Activated B cell treated with CpG ODN at 0.5 μM for 24 hours (primary cell): ENCODE results near the gene PDE7B. TPM values are rescaled to one million over a fixed set of nuclear protein-coding genes. Genes with fewer than 3 reads are reported as not detected.

Experiments
- ATAC-seq: fragments of 200-7000 bp; cut with Tn5 transposase; one replicate; pipeline ENCODE4 v1.10.0; 2021; ENCODE audit warnings: low read depth, mild to moderate bottlenecking, moderate library complexity
- CTCF ChIA-PET: fragments of 350-600 bp; sonication (Branson Sonifier 250); formaldehyde crosslinking; loops from one replicate; lab custom pipeline; 2021; ENCODE audit warnings: antibody characterized with exemption; lab: Charles Lee
- POLR2A ChIA-PET: fragments of 350-600 bp; sonication (Branson Sonifier 250); formaldehyde crosslinking; loops from one replicate; lab custom pipeline; 2021; ENCODE audit warnings: antibody characterized with exemption; lab: Charles Lee
- DNase-seq: peaks from one replicate; pipeline ENCODE4 v3.0.0; 2022
- H3K27ac Mint-ChIP-seq: one replicate; pipeline ENCODE4 v1.8.0; 2020; ENCODE audit warnings: mixed read lengths
- H3K27me3 Mint-ChIP-seq: one replicate; pipeline ENCODE4 v1.8.0; 2021; ENCODE audit warnings: mixed read lengths
- H3K36me3 Mint-ChIP-seq: one replicate; pipeline ENCODE4 v1.8.0; 2021; ENCODE audit warnings: low read depth, mixed read lengths
- H3K4me1 Mint-ChIP-seq: one replicate; pipeline ENCODE4 v1.8.0; 2021; ENCODE audit warnings: mixed read lengths
- H3K4me3 Mint-ChIP-seq: one replicate; pipeline ENCODE4 v1.8.0; 2020; ENCODE audit warnings: mild to moderate bottlenecking, mixed read lengths
- H3K9me3 Mint-ChIP-seq: one replicate; pipeline ENCODE4 v1.8.0; 2020; ENCODE audit warnings: mixed read lengths
- intact Hi-C: fragments of 100-400 bp; cut with micrococcal nuclease; formaldehyde crosslinking; loops from one replicate; pipeline ENCODE4 v1.15.1; 2024
- total RNA-seq: library from RNA; stranded (reverse); gene quantifications from 2 replicates; pipeline ENCODE4 v1.2.3, GENCODE V29; 2022
- TF ChIP-seq, protein P1 (sequence below): fragments of 200-600 bp; IDR thresholded peaks from one replicate; pipeline ENCODE4 v1.8.0; 2022; ENCODE audit warnings: antibody characterized with exemption, mild to moderate bottlenecking

Gene PDE7B
- total RNA-seq, 1 donor from 2014 or later, result 1.8 TPM

- Mint-ChIP-seq H3K4me1 (no peaks in the 10 kb centered on the region), H3K27ac (no peak overlapping the region), H3K9me3 (no peaks in the 10 kb centered on the region), H3K4me3 (no peak overlapping the region), H3K36me3 (no peaks in the 10 kb centered on the region), H3K27me3 (peaks cover 7% of the 10 kb centered on the region)
- intact Hi-C loops, result no loop called here
- ChIA-PET POLR2A (no interaction called here), CTCF (no interaction called here)
- DNase-seq (no peak), ATAC-seq (no peak)
- TF ChIP-seq, protein P1, sequence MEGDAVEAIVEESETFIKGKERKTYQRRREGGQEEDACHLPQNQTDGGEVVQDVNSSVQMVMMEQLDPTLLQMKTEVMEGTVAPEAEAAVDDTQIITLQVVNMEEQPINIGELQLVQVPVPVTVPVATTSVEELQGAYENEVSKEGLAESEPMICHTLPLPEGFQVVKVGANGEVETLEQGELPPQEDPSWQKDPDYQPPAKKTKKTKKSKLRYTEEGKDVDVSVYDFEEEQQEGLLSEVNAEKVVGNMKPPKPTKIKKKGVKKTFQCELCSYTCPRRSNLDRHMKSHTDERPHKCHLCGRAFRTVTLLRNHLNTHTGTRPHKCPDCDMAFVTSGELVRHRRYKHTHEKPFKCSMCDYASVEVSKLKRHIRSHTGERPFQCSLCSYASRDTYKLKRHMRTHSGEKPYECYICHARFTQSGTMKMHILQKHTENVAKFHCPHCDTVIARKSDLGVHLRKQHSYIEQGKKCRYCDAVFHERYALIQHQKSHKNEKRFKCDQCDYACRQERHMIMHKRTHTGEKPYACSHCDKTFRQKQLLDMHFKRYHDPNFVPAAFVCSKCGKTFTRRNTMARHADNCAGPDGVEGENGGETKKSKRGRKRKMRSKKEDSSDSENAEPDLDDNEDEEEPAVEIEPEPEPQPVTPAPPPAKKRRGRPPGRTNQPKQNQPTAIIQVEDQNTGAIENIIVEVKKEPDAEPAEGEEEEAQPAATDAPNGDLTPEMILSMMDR, result no peak
These were observed 350.2 kb downstream of the PDE7B start for GRCh38 chr6:136201732-136202131.

DNA sequence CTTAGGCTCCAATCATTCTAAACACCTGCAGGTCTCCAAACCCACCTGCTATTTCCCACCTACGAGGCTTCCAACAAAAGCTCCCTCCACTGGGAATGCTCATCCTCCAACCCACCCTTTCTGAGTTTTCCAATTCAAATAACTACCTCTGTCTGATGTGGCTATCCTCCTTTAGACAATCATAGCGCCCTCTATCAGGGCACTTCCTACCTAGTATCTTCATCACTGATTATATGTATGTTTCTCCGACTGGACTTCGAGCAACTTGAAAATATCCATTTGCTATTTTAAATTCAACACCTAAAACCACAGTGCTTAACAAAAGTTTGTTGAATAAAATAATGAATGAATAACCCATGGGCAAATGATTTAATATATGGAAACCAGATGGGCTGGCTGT is 357.3 kb downstream of the PDE7B start:
- POLR2A ChIA-PET, result no interaction called here
- Mint-ChIP-seq H3K27ac (no peak overlapping the region), H3K36me3 (no peaks in the 10 kb centered on the region), H3K4me1 (no peaks in the 10 kb centered on the region), H3K4me3 (no peak overlapping the region), H3K27me3 (no peaks in the 10 kb centered on the region), H3K9me3 (no peaks in the 10 kb centered on the region)
- ATAC-seq, result no peak
- CTCF ChIA-PET, result no interaction called here
- TF ChIP-seq, protein P1, result no peak
- intact Hi-C loops, result no loop called here
- no peak for DNase-seq

DNA sequence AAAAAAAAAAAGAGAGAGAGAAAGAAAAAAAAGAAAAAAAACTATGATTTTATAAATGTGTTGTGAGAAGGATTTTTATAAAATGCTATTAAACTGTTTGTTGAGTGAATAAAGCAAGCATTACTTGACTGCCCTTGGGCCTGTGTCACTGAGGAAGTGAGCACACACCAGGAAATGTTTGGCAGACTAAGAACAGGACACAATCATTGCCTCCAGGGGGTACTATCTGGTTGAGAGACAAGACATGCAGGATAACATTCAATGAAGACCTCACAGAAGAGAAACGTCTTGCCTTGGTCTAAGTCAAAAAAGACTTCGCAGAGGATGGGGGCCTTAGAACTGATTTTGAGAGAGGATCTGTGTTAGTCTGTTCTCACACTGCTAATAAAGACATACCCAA is 358.0 kb downstream of the PDE7B start:
- POLR2A ChIA-PET, result no interaction called here
- Mint-ChIP-seq H3K36me3 (no peaks in the 10 kb centered on the region), H3K27me3 (no peaks in the 10 kb centered on the region), H3K9me3 (no peaks in the 10 kb centered on the region), H3K4me3 (no peak overlapping the region), H3K4me1 (no peaks in the 10 kb centered on the region), H3K27ac (no peak overlapping the region)
- intact Hi-C loops, result no loop called here
- TF ChIP-seq, protein P1, result no peak
- DNase-seq (no peak), ATAC-seq (no peak)
- CTCF ChIA-PET, result no interaction called here

GRCh38 chr6:136210398-136211165 is 359.1 kb downstream of the PDE7B start:
- intact Hi-C loops, result no loop called here
- Mint-ChIP-seq H3K36me3 (no peaks in the 10 kb centered on the region), H3K4me1 (no peaks in the 10 kb centered on the region), H3K9me3 (no peaks in the 10 kb centered on the region), H3K27me3 (no peaks in the 10 kb centered on the region), H3K27ac (no peak overlapping the region), H3K4me3 (no peak overlapping the region)
- ATAC-seq (no peak), DNase-seq (no peak)
- ChIA-PET POLR2A (no interaction called here), CTCF (interaction anchor here (1.0 kb wide), 1 partner anchor 16 kb away, joined by 4 read pairs; no protein-coding TSS in a partner anchor)
- TF ChIP-seq, protein P1, result no peak

GRCh38 chr6:136212608-136213007 is 361.1 kb downstream of the PDE7B start:
- Mint-ChIP-seq H3K4me3 (no peak overlapping the region), H3K9me3 (no peaks in the 10 kb centered on the region), H3K4me1 (no peaks in the 10 kb centered on the region), H3K36me3 (no peaks in the 10 kb centered on the region), H3K27me3 (no peaks in the 10 kb centered on the region), H3K27ac (no peak overlapping the region)
- ATAC-seq, result no peak
- DNase-seq, result no peak
- intact Hi-C loops, result no loop called here
- TF ChIP-seq, protein P1, result no peak
- ChIA-PET POLR2A (no interaction called here), CTCF (no interaction called here)
